HG03175 (cell line): Measurements from ENCODE around the gene CDC42SE1.
A peak's percentile ranks its signal among the peaks of the same experiment; 100 is the strongest.
"Not testable (repeated sequence)": the region's sequence is repeated elsewhere in the genome, so short reads cannot be mapped to it uniquely, and the experiment has no call there.

ENCODE experiments used
- ATAC-seq: cut with Tn5 transposase; IDR thresholded peaks from one replicate; pipeline ENCODE4 v1.9.1; 2021; ENCODE audit warnings: mild to moderate bottlenecking, moderate library complexity; ENCODE audit not compliant: unreplicated experiment

CDC42SE1 gene

GRCh38 chr1:151059109-151060006, at the start of gene CDC42SE1:
TSS of gene CDC42SE1 (minus strand) at chr1:151059622. CDS start at chr1:151055730, 3,892 bp downstream.
- peak; percentile 88 for ATAC-seq

GRCh38 chr1:151108331-151108730, 48.9 kb upstream of the CDC42SE1 start:
- no peak for ATAC-seq

GRCh38 chr1:151106894-151107293, 47.5 kb upstream of the CDC42SE1 start:
- no peak for ATAC-seq

- ATAC-seq: no peak
Measured at GRCh38 chr1:151104630-151105029, 45.2 kb upstream of the CDC42SE1 start.

GRCh38 chr1:151098126-151098525, 38.7 kb upstream of the CDC42SE1 start:
- ATAC-seq: no peak

GRCh38 chr1:151097426-151097825, 38.0 kb upstream of the CDC42SE1 start:
- not testable (repeated sequence) for ATAC-seq

- no peak for ATAC-seq
Measured at GRCh38 chr1:151085953-151086559, 26.6 kb upstream of the CDC42SE1 start.

- ATAC-seq: no peak
Measured at GRCh38 chr1:151072224-151072623, 12.8 kb upstream of the CDC42SE1 start.

- peak; percentile 86 for ATAC-seq
Measured at GRCh38 chr1:151070474-151071276, 11.3 kb upstream of the CDC42SE1 start, which contains the start of gene GABPB2. TSS of gene GABPB2 (plus strand) at chr1:151070761. CDS start at chr1:151088190, 17,429 bp downstream.

GRCh38 chr1:151069103-151069486, 9.7 kb upstream of the CDC42SE1 start:
- ATAC-seq: no peak

- ATAC-seq: no peak
Measured at GRCh38 chr1:151067185-151067584, 7.8 kb upstream of the CDC42SE1 start.

- no peak for ATAC-seq
Measured at GRCh38 chr1:151065089-151065645, 5.7 kb upstream of the CDC42SE1 start.

- no peak for ATAC-seq
Measured at GRCh38 chr1:151062741-151063371, 3.4 kb upstream of the CDC42SE1 start.

- ATAC-seq: no peak
Measured at GRCh38 chr1:151061704-151062103, 2.3 kb upstream of the CDC42SE1 start.

GRCh38 chr1:151060657-151061421, 1.4 kb upstream of the CDC42SE1 start:
- ATAC-seq: no peak

GRCh38 chr1:151060007-151060656, 710 bp upstream of the CDC42SE1 start, which contains the start of gene MLLT11:
TSS of gene MLLT11 (plus strand) at chr1:151060397. CDS start at chr1:151067225, 6,828 bp downstream.
- ATAC-seq: no peak

GRCh38 chr1:151058692-151059091, 730 bp downstream of the CDC42SE1 start:
- no peak for ATAC-seq

GRCh38 chr1:151056149-151056548, 3.3 kb downstream of the CDC42SE1 start:
- no peak for ATAC-seq

- no peak for ATAC-seq
Measured at GRCh38 chr1:151055581-151055980, 3.8 kb downstream of the CDC42SE1 start.
